Ovary (tissue), 3 donors: ENCODE results near the gene GDF7.

Experiments used
- CTCF ChIP-seq, 3 donors: fragments of 450-650 bp in 2 of 3; fragments of 200-600 bp in 1 of 3; IDR thresholded peaks; one replicate each; pipeline versions ENCODE4 v1.5.1 to v1.8.0; 2016 to 2022; ENCODE audit warnings: antibody characterized with exemption in 3 of 3, mild to moderate bottlenecking in 1 of 3
- POLR2A ChIP-seq: fragments of 450-650 bp; IDR thresholded peaks from one replicate; pipeline ENCODE4 v1.6.1; 2017; ENCODE audit warnings: antibody characterized with exemption, mild to moderate bottlenecking, moderate library complexity
- donor health status: DM: no; HTN: no; CAD: no.

DNA sequence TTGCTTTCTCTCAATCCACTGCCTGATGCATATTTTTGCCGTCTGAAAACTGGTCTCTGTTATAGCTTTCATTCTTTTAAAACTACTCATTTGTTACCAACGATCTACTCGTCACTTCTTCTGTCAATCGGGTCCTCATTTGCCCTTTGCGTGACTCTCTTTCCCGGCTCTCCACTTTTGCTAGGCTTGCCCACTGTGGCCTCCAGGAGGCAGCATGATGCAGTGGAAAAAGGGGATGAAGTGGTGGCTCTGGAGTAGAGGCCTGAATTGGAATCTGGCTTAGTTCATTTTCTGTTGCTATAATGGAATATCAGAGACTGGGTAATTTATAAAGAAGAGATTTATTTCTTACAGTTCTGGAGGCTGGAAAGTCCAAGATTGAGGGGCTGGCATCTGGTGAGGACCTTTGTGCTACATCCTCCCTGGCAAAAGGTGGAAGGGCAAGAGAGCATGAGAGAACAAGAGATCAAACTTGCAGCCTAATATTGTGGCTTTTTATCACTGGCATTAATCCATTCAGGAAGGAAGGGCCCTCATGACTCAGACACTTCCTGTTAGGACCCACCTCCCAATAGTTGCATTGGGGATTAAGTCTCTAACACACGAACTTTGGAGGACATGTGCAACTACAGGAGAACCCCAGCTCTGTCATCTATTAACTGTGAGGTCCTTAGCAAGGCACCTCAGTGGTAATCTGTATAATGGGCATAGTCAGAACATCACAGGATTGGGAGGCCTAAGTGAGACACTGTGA lies 15.4 kb downstream of the GDF7 start:
- no peak for TF ChIP-seq CTCF (IDR thresholded peaks at IDR 0.05)
- TF ChIP-seq POLR2A = no peak
